Glutamatergic neuron (in vitro differentiated cells): ENCODE data around the gene COX4I1. TPM values are rescaled to one million over a fixed set of nuclear protein-coding genes. Genes with fewer than 3 reads are reported as not detected.

Experiments
- DNase-seq: peaks from one replicate; pipeline ENCODE4 v3.0.0; 2022
- H3K27ac Mint-ChIP-seq: one replicate; pipeline ENCODE4 v1.8.0; 2020; ENCODE audit warnings: mild to moderate bottlenecking, mixed read lengths, inconsistent platforms; ENCODE audit not compliant: unreplicated experiment
- H3K27me3 Mint-ChIP-seq: one replicate; pipeline ENCODE4 v1.8.0; 2020; ENCODE audit warnings: mild to moderate bottlenecking, moderate library complexity, mixed read lengths, inconsistent platforms; ENCODE audit not compliant: unreplicated experiment
- H3K36me3 Mint-ChIP-seq: one replicate; pipeline ENCODE4 v1.8.0; 2020; ENCODE audit warnings: mild to moderate bottlenecking, mixed read lengths, inconsistent platforms; ENCODE audit not compliant: unreplicated experiment
- H3K4me1 Mint-ChIP-seq: one replicate; pipeline ENCODE4 v1.8.0; 2020; ENCODE audit warnings: mild to moderate bottlenecking, low read depth, mixed read lengths, inconsistent platforms; ENCODE audit not compliant: unreplicated experiment
- H3K4me3 Mint-ChIP-seq: one replicate; pipeline ENCODE4 v1.8.0; 2020; ENCODE audit warnings: mild to moderate bottlenecking, mixed read lengths, inconsistent platforms; ENCODE audit not compliant: unreplicated experiment
- H3K9me3 Mint-ChIP-seq: one replicate; pipeline ENCODE4 v1.8.0; 2020; ENCODE audit warnings: mild to moderate bottlenecking, moderate library complexity, mixed read lengths, inconsistent platforms; ENCODE audit not compliant: unreplicated experiment
- total RNA-seq: library from RNA; stranded (reverse); fragmentation: NEBNext Ultra II Directional; extraction: Animal tissue kit (Norgen Biotek cat#: 25700); gene quantifications from one replicate; pipeline ENCODE4 v1.2.1, GENCODE V29; 2021; ENCODE audit not compliant: unreplicated experiment
- TF ChIP-seq, protein P1 (sequence below): fragments of 200-600 bp; sonication (generic); IDR thresholded peaks from one replicate; pipeline ENCODE4 v1.5.0; 2021; ENCODE audit not compliant: partially characterized antibody, unreplicated experiment

The COX4I1 gene
- total RNA-seq, 1 donor from 2014 or later: 544 TPM

DNA sequence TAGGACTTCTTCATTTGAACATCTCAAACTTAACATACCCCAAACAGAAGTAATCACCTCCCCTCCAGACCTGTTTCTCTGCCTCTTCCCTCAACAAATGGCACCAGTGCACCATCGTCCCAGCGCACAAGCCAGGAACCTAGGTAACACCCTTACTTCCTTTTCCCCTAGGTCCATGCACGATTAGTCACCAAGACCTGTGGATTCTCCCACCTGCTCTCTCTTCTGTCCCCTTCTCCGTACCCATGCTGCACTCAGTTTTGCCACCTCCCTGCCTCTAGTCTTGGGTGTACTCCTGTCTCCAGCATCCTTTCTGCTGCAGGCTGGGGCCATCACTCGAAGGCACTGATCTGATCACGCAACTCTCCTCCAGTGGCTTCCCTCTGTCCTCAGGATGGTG lies 3.3 kb upstream of the COX4I1 start:
- Mint-ChIP-seq H3K27ac (no peak overlapping the region), H3K4me3 (no peak overlapping the region), H3K9me3 (peaks cover 8% of the 10 kb centered on the region), H3K27me3 (peaks cover 8% of the 10 kb centered on the region), H3K36me3 (peaks cover 7% of the 10 kb centered on the region), H3K4me1 (peaks cover 8% of the 10 kb centered on the region)
- DNase-seq: no peak
- TF ChIP-seq, protein P1, sequence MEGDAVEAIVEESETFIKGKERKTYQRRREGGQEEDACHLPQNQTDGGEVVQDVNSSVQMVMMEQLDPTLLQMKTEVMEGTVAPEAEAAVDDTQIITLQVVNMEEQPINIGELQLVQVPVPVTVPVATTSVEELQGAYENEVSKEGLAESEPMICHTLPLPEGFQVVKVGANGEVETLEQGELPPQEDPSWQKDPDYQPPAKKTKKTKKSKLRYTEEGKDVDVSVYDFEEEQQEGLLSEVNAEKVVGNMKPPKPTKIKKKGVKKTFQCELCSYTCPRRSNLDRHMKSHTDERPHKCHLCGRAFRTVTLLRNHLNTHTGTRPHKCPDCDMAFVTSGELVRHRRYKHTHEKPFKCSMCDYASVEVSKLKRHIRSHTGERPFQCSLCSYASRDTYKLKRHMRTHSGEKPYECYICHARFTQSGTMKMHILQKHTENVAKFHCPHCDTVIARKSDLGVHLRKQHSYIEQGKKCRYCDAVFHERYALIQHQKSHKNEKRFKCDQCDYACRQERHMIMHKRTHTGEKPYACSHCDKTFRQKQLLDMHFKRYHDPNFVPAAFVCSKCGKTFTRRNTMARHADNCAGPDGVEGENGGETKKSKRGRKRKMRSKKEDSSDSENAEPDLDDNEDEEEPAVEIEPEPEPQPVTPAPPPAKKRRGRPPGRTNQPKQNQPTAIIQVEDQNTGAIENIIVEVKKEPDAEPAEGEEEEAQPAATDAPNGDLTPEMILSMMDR: no peak

DNA sequence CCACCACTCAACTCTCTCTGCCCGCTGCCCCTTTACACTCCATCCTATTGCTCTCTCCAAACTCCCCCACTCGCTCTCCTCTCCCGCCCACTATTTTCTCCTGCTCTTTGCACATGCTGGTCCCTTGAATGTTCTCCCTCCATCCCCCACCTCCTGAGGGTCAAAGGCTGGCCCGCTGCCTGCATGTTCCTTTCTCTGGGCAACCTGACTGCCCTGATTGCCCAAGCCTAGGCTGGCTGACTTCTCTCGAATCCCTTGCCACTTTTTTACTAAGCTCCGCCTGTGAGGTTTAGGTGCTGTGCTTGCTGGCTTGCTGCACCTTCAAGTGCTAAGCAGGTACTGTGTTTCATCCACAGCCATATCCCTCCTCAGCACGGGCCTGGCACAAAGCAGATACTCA lies 2.9 kb upstream of the COX4I1 start:
- TF ChIP-seq, protein P1: no peak
- DNase-seq: no peak
- H3K4me1 Mint-ChIP-seq: peaks cover 12% of the 10 kb centered on the region
- H3K4me3 Mint-ChIP-seq: no peak overlapping the region
- H3K27me3 Mint-ChIP-seq: peaks cover 10% of the 10 kb centered on the region
- peaks cover 8% of the 10 kb centered on the region for H3K9me3 Mint-ChIP-seq
- H3K36me3 Mint-ChIP-seq: peaks cover 3% of the 10 kb centered on the region
- H3K27ac Mint-ChIP-seq: no peak overlapping the region

- H3K4me3 Mint-ChIP-seq: peak overlapping the region; percentile 90
- H3K27me3 Mint-ChIP-seq: peaks cover 10% of the 10 kb centered on the region
- peak overlapping the region; percentile 68 for H3K27ac Mint-ChIP-seq
- TF ChIP-seq, protein P1: no peak
- H3K4me1 Mint-ChIP-seq: peaks cover 19% of the 10 kb centered on the region
- DNase-seq: no peak
- H3K36me3 Mint-ChIP-seq: peaks cover 4% of the 10 kb centered on the region
- peaks cover 8% of the 10 kb centered on the region for H3K9me3 Mint-ChIP-seq
These were observed 1.2 kb upstream of the COX4I1 start for GRCh38 chr16:85798283-85798776.

DNA sequence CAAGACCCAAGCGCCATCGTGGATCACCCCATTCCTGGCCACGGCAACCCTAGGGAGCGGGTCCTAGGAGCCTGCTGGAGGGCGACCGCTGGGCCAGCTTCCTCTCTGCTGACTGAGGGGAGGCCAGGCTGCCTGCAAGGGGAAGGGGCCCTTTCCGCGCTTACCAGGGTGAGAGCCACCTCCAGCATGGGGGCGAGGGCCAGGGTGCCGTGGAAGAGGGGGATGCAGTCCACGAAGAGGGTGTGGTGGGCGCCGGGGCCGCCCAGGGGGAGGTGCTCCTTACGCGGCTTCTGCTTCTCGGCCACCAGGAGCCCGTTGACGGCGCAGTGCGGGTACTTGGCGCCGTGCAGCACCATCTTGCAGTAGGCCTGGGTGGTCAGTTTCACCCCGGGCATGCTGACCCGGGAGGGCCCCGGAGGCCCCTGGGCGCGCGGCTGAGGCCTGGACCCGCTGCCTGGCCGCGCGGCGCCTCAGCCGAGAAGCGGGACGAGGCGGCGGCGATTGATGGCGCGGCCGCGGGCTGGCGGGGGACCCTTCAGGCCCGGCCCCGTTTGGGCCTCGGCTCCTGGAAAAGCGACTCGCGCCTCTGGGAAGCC lies 496 bp upstream of the COX4I1 start:
- Mint-ChIP-seq H3K27me3 (peaks cover 10% of the 10 kb centered on the region), H3K27ac (peak overlapping the region; percentile 68), H3K4me1 (peaks cover 19% of the 10 kb centered on the region), H3K36me3 (peaks cover 9% of the 10 kb centered on the region), H3K9me3 (peaks cover 8% of the 10 kb centered on the region), H3K4me3 (peak overlapping the region; percentile 90)
- peak; percentile 52 for DNase-seq
- TF ChIP-seq, protein P1: no peak

DNA sequence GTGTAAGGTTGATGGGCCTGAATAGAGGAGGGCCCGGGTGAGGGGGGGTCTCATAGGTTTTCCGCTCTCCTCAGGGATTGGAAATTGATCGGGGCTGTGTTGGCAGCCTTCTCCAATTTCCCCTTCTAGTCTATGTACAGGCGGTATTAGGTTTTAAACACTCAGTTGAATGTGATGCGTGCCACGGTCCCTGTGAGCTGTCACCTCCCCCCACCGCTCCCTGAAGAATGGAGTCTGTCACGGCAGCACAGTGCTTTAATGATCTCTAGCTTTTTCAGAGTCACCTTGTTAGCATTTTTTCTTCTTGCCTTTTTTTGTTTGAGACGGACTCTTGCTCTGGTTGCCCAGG lies 800 bp downstream of the COX4I1 start:
- peaks cover 10% of the 10 kb centered on the region for H3K27me3 Mint-ChIP-seq
- TF ChIP-seq, protein P1: no peak
- H3K27ac Mint-ChIP-seq: peak overlapping the region; percentile 94
- H3K9me3 Mint-ChIP-seq: peaks cover 8% of the 10 kb centered on the region
- peaks cover 19% of the 10 kb centered on the region for H3K4me1 Mint-ChIP-seq
- H3K4me3 Mint-ChIP-seq: peak overlapping the region; percentile 95
- peaks cover 15% of the 10 kb centered on the region for H3K36me3 Mint-ChIP-seq
- DNase-seq: peak; percentile 49
